H1 (cell line): ENCODE results near the gene WDR13. TPM values are rescaled to one million over a fixed set of nuclear protein-coding genes. Genes with fewer than 3 reads are reported as not detected.

ENCODE experiments used
- CTCF ChIA-PET: fragments of 300-600 bp; sonication (Branson Sonifier 250); formaldehyde crosslinking; loops from one replicate; lab custom pipeline; 2021; ENCODE audit not compliant: partially characterized antibody; lab: Charles Lee
- POLR2A ChIA-PET: fragments of 300-600 bp; sonication (Branson Sonifier 250); formaldehyde crosslinking; loops from one replicate; lab custom pipeline; 2021; ENCODE audit warnings: inconsistent platforms; ENCODE audit not compliant: partially characterized antibody; lab: Charles Lee
- DNase-seq, 2 experiments: peaks; one replicate each; pipeline versions ENCODE4 v3.0.0 to v3.0.0-alpha.2; 2010 to 2022; ENCODE audit warnings: low spot score in 2 of 2, low read depth in 1 of 2, mixed read lengths in 1 of 2
- FAIRE-seq: peaks from 2 replicates; lab custom pipeline; 2011; peaks lifted over from hg19 to GRCh38; lab: Jason Lieb, UNC
- H2AFZ ChIP-seq: 2 replicates; pipeline ENCODE4 v1.8.1; 2012; ENCODE audit warnings: low read length, inconsistent platforms
- H2AK5ac ChIP-seq: 2 replicates; pipeline ENCODE4 v1.6.1; 2013; ENCODE audit warnings: low read depth, low read length
- H2BK120ac ChIP-seq: replicated peaks from 2 replicates; pipeline ENCODE3; 2013; ENCODE audit warnings: low read depth, low read length, inconsistent platforms
- H2BK12ac ChIP-seq: 2 replicates; pipeline ENCODE4 v1.6.1; 2013; ENCODE audit warnings: low read depth, low read length
- H2BK15ac ChIP-seq: 2 replicates; pipeline ENCODE4 v1.6.1; 2013; ENCODE audit warnings: low read length
- H2BK20ac ChIP-seq: 2 replicates; pipeline ENCODE4 v1.6.1; 2013; ENCODE audit warnings: low read length
- H2BK5ac ChIP-seq: 2 replicates; pipeline ENCODE4 v1.6.1; 2013; ENCODE audit warnings: low read depth, low read length
- H3K14ac ChIP-seq: 2 replicates; pipeline ENCODE4 v1.6.1; 2013; ENCODE audit warnings: inconsistent platforms; ENCODE audit not compliant: insufficient read length
- H3K18ac ChIP-seq: 2 replicates; pipeline ENCODE4 v1.6.1; 2013; ENCODE audit warnings: low read length; ENCODE audit errors: extremely low read depth
- H3K23ac ChIP-seq: 2 replicates; pipeline ENCODE4 v1.6.1; 2013; ENCODE audit warnings: inconsistent platforms; ENCODE audit not compliant: insufficient read length
- H3K23me2 ChIP-seq: 2 replicates; pipeline ENCODE4 v1.6.1; 2013; ENCODE audit warnings: low read depth, low read length
- H3K27ac ChIP-seq: 2 replicates; pipeline ENCODE4 v1.6.1; 2011; ENCODE audit warnings: low read depth, low read length, inconsistent platforms
- H3K27me3 ChIP-seq, 4 experiments: replicated peaks in 1 of 4; 1 replicate in 1 of 4; 2 replicates in 3 of 4; pipeline versions ENCODE4 v1.6.1 to v1.8.1; 2011 to 2013; ENCODE audit warnings: low read length in 3 of 4, mild to moderate bottlenecking in 3 of 4, inconsistent platforms in 2 of 4, mixed read lengths in 2 of 4, moderate library complexity in 1 of 4; ENCODE audit not compliant: control insufficient read depth in 3 of 4, insufficient read depth in 3 of 4; ENCODE audit errors: extremely low read depth in 1 of 4
- H3K36me3 ChIP-seq, 4 experiments: 2 replicates each; pipeline versions ENCODE4 v1.6.1 to v1.8.1; 2011 to 2013; ENCODE audit warnings: mild to moderate bottlenecking in 4 of 4, low read length in 3 of 4, moderate library complexity in 2 of 4, control low read depth in 1 of 4, inconsistent platforms in 1 of 4; ENCODE audit not compliant: insufficient read depth in 4 of 4, control insufficient read depth in 2 of 4
- H3K4ac ChIP-seq: replicated peaks from 2 replicates; pipeline ENCODE3; 2013; ENCODE audit warnings: low read length, low read depth, mixed read lengths, inconsistent platforms; ENCODE audit not compliant: insufficient read length
- H3K4me1 ChIP-seq, 4 experiments: replicated peaks in 1 of 4; 1 replicate in 1 of 4; 2 replicates in 3 of 4; pipeline versions ENCODE4 v1.6.1 to v1.8.1; 2011 to 2013; ENCODE audit warnings: low read length in 3 of 4, inconsistent platforms in 2 of 4, mixed read lengths in 1 of 4; ENCODE audit not compliant: insufficient read depth in 4 of 4, control insufficient read depth in 3 of 4
- H3K4me2 ChIP-seq, 2 experiments: 2 replicates each; pipeline versions ENCODE4 v1.6.1 to v1.8.1; 2011 to 2013; ENCODE audit warnings: low read depth in 2 of 2, low read length in 2 of 2, control low read depth in 1 of 2, inconsistent platforms in 1 of 2, mild to moderate bottlenecking in 1 of 2; ENCODE audit not compliant: insufficient read depth in 1 of 2
- H3K4me3 ChIP-seq, 4 experiments: fragments of 200-600, 300-600 bp in 1 of 4; sonication (generic), shearing (Covaris generic), sonication (Bioruptor Twin) in 1 of 4; 2 replicates each; pipeline versions ENCODE4 v1.5.1 to v1.8.1; 2011 to 2016; ENCODE audit warnings: low read length in 4 of 4, low read depth in 3 of 4, control low read depth in 2 of 4, inconsistent platforms in 2 of 4, mild to moderate bottlenecking in 2 of 4, mixed read lengths in 1 of 4, moderate library complexity in 1 of 4; ENCODE audit not compliant: insufficient read depth in 2 of 4; ENCODE audit errors: extremely low read depth in 1 of 4
- H3K56ac ChIP-seq: replicated peaks from 2 replicates; pipeline ENCODE3; 2013; ENCODE audit warnings: low read depth, mild to moderate bottlenecking, mixed read lengths, low read length, inconsistent platforms; ENCODE audit not compliant: insufficient read length
- H3K79me1 ChIP-seq: 2 replicates; pipeline ENCODE4 v1.6.1; 2013; ENCODE audit warnings: low read depth, low read length, control low read depth
- H3K79me2 ChIP-seq, 2 experiments: 2 replicates each; pipeline versions ENCODE4 v1.6.1 to v1.8.1; 2012 to 2013; ENCODE audit warnings: low read length in 2 of 2, mild to moderate bottlenecking in 2 of 2, inconsistent platforms in 1 of 2; ENCODE audit not compliant: insufficient read depth in 2 of 2, control insufficient read depth in 1 of 2
- H3K9ac ChIP-seq, 4 experiments: replicated peaks in 1 of 4; 1 replicate in 1 of 4; 2 replicates in 3 of 4; pipeline versions ENCODE4 v1.6.1 to v1.8.1; 2011 to 2013; ENCODE audit warnings: low read depth in 3 of 4, low read length in 3 of 4, control low read depth in 2 of 4, mild to moderate bottlenecking in 2 of 4, moderate library complexity in 2 of 4, inconsistent platforms in 1 of 4; ENCODE audit errors: extremely low read depth in 1 of 4
- H3K9me3 ChIP-seq, 2 experiments: 2 replicates each; pipeline versions ENCODE4 v1.6.1 to v1.8.1; 2012 to 2013; ENCODE audit warnings: mild to moderate bottlenecking in 2 of 2, moderate library complexity in 2 of 2, control low read depth in 1 of 2, inconsistent platforms in 1 of 2, low read depth in 1 of 2, low read length in 1 of 2, mixed read lengths in 1 of 2; ENCODE audit not compliant: insufficient read depth in 2 of 2
- H4K20me1 ChIP-seq, 2 experiments: replicated peaks in 1 of 2; 2 replicates each; pipeline versions ENCODE3 to v1.8.1; 2011 to 2013; ENCODE audit warnings: inconsistent platforms in 2 of 2, low read length in 2 of 2, mild to moderate bottlenecking in 1 of 2; ENCODE audit not compliant: insufficient read depth in 2 of 2, control insufficient read depth in 1 of 2
- H4K5ac ChIP-seq: 2 replicates; pipeline ENCODE4 v1.6.1; 2013; ENCODE audit warnings: low read length, low read depth, mixed read lengths, inconsistent platforms; ENCODE audit not compliant: insufficient read length
- H4K8ac ChIP-seq: 2 replicates; pipeline ENCODE4 v1.8.0; 2013; ENCODE audit warnings: mild to moderate bottlenecking, moderate library complexity, low read length, inconsistent platforms; ENCODE audit not compliant: insufficient read depth; ENCODE audit errors: extremely low read depth
- H4K91ac ChIP-seq: replicated peaks from 2 replicates; pipeline ENCODE3; 2013; ENCODE audit warnings: low read length, mixed read lengths, inconsistent platforms; ENCODE audit not compliant: insufficient read length
- BCL11A ChIP-seq, 2 experiments: IDR thresholded peaks; one replicate each; pipeline ENCODE4 v1.6.1; 2011; ENCODE audit warnings: low read depth in 2 of 2, low read length in 2 of 2, mild to moderate bottlenecking in 2 of 2
- CBX5 ChIP-seq: fragments of 300-800, 300-1000 bp; sonication (generic); IDR thresholded peaks from 2 replicates; pipeline ENCODE4 v1.7.1; 2016; ENCODE audit warnings: antibody characterized with exemption, low read length, low read depth
- CHD2 ChIP-seq: IDR thresholded peaks from 2 replicates; pipeline ENCODE4 v1.6.1; 2012; ENCODE audit warnings: low read length, improper control_type of control experiment
- JUN ChIP-seq: IDR thresholded peaks from 2 replicates; pipeline ENCODE4 v1.6.1; 2011; ENCODE audit warnings: low read depth, mild to moderate bottlenecking, improper control_type of control experiment, low read length
- NRF1 ChIP-seq: IDR thresholded peaks from 2 replicates; pipeline ENCODE4 v1.6.1; 2011; ENCODE audit warnings: mild to moderate bottlenecking, low read depth, low read length, improper control_type of control experiment
- RBBP5 ChIP-seq: IDR thresholded peaks from 2 replicates; pipeline ENCODE4 v1.7.1; 2012; ENCODE audit warnings: low read depth, mild to moderate bottlenecking, inconsistent platforms, low read length, moderate library complexity, borderline replicate concordance
- SRF ChIP-seq: IDR thresholded peaks from 2 replicates; pipeline ENCODE4 v1.6.1; 2011; ENCODE audit warnings: mild to moderate bottlenecking, low read depth, low read length, moderate library complexity
- TAF7 ChIP-seq: optimal IDR thresholded peaks from 2 replicates; pipeline ENCODE3; 2011; ENCODE audit warnings: low read depth, mild to moderate bottlenecking, inconsistent platforms, low read length, moderate library complexity, borderline replicate concordance
- WGBS, 2 experiments: shearing (Covaris generic) in 1 of 2; methylation state at CpG; one replicate each; pipeline versions ENCODE4 v1.1.6 to v1.1.7; 2013 to 2015; ENCODE audit warnings: low lambda C conversion rate in 2 of 2, mixed read lengths in 2 of 2, inconsistent platforms in 1 of 2, low coverage in 1 of 2, missing lambda C conversion rate in 1 of 2; ENCODE audit not compliant: insufficient replicate concordance in 2 of 2, insufficient coverage in 1 of 2, insufficient read length in 1 of 2; ENCODE audit errors: extremely low coverage in 1 of 2, missing lambda C conversion rate in 1 of 2; 5-methylcytosine and 5-hydroxymethylcytosine counted together
- polyA plus RNA-seq, 7 experiments: library from polyadenylated mRNA; depleted of rRNA in 3 of 7; stranded (reverse) in 5 of 7; unstranded in 2 of 7; fragments of >200 nt in 5 of 7; fragments of 200-250 nt in 2 of 7; gene quantifications; 1 replicate in 5 of 7; 2 replicates in 1 of 7; 4 replicates in 1 of 7; pipeline versions ENCODE4 v1.2.1 to v1.2.3, GENCODE V29; 2011 to 2013; ENCODE audit warnings: missing spikeins in 2 of 7, mixed read lengths in 2 of 7
- total RNA-seq: library from RNA; stranded (reverse); fragmentation: NEBNext Ultra II Directional; extraction: Animal tissue kit (Norgen Biotek cat#: 25700); gene quantifications from 2 replicates; pipeline ENCODE4 v1.2.1, GENCODE V29; 2021
- TF ChIP-seq, protein P1 (sequence below): IDR thresholded peaks from 2 replicates; pipeline ENCODE4 v1.6.1; 2012; ENCODE audit warnings: low read length, inconsistent platforms

The WDR13 gene
- total and polyA plus RNA-seq, 2 of the 8 experiments (the other 6 are each of a cell fraction or from before 2014, with no cell fraction given): 19.4 to 46.3 TPM

GRCh38 chrX:48617542-48618340, 20.4 kb downstream of the WDR13 start:
- Histone ChIP-seq H3K36me3 (no peaks in the 10 kb centered on the region), H3K4me2 (no peak overlapping the region), H3K4me1 (no peaks in the 10 kb centered on the region; a peak in 1 of 7 replicates), H4K20me1 (no peaks in the 10 kb centered on the region), H2BK5ac (no peak overlapping the region), H4K91ac (no peak overlapping the region), H2BK12ac (no peak overlapping the region), H3K9ac (no peak overlapping the region), H3K23me2 (no peaks in the 10 kb centered on the region), H3K79me1 (no peaks in the 10 kb centered on the region), H3K9me3 (no peaks in the 10 kb centered on the region), H2BK15ac (no peak overlapping the region), H2AFZ (no peak overlapping the region), H3K27me3 (no peaks in the 10 kb centered on the region), H3K14ac (no peak overlapping the region), H4K8ac (no peak overlapping the region), H2BK120ac (no peak overlapping the region), H3K4ac (no peak overlapping the region), H2BK20ac (no peak overlapping the region), H3K18ac (no peak overlapping the region), H3K4me3 (no peak overlapping the region), H3K79me2 (no peaks in the 10 kb centered on the region), H3K56ac (no peak overlapping the region), H3K23ac (no peak overlapping the region), H2AK5ac (no peak overlapping the region), H3K27ac (no peak overlapping the region), H4K5ac (peak overlapping the region; percentile 52)
- WGBS, 2 experiments: 93% methylated on average over 8 of the region's 8 CpGs; no CpG with 5 or more reads in 1 of the 2 experiments
- FAIRE-seq: no peak
- no peak for DNase-seq
- ChIA-PET POLR2A (interaction anchor here (1.3 to 1.9 kb wide), 3 partner anchors 12 to 44 kb away, joined by 3 to 12 read pairs (median 10); partner anchors contain the start of gene RBM3), CTCF (no interaction called here)
- TF ChIP-seq CBX5 (no peak), JUN (no peak), RBBP5 (no peak), NRF1 (no peak), SRF (no peak), TAF7 (no peak), CHD2 (no peak), BCL11A (IDR thresholded peaks at IDR 0.05; ENCODE audit: low read depth in 2 of 2, low read length in 2 of 2) (no peak)
- TF ChIP-seq, protein P1, sequence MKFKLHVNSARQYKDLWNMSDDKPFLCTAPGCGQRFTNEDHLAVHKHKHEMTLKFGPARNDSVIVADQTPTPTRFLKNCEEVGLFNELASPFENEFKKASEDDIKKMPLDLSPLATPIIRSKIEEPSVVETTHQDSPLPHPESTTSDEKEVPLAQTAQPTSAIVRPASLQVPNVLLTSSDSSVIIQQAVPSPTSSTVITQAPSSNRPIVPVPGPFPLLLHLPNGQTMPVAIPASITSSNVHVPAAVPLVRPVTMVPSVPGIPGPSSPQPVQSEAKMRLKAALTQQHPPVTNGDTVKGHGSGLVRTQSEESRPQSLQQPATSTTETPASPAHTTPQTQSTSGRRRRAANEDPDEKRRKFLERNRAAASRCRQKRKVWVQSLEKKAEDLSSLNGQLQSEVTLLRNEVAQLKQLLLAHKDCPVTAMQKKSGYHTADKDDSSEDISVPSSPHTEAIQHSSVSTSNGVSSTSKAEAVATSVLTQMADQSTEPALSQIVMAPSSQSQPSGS: no peak
